Uterus (tissue), 2 donors: ENCODE data around the gene HOMER1.

Experiments
- CTCF ChIP-seq, 4 experiments: fragments of 200-600 bp in 2 of 4; fragments of 450-650 bp in 2 of 4; sonication (generic) in 2 of 4; IDR thresholded peaks; one replicate each; pipeline ENCODE4 v1.5.1; 2016 to 2019; ENCODE audit warnings: antibody characterized with exemption in 4 of 4, mild to moderate bottlenecking in 2 of 4, moderate library complexity in 1 of 4
- POLR2A ChIP-seq, 2 donors: fragments of 450-650 bp; IDR thresholded peaks; one replicate each; pipeline ENCODE4 v1.6.1; 2016; ENCODE audit warnings: antibody characterized with exemption in 2 of 2, mild to moderate bottlenecking in 1 of 2, moderate library complexity in 1 of 2

- TF ChIP-seq POLR2A (IDR thresholded peaks at IDR 0.05) (no peak), CTCF (IDR thresholded peaks at IDR 0.05) (no peak)
These were observed 33.5 kb upstream of the HOMER1 start for GRCh38 chr5:79547429-79547822.
